Mucosa of gallbladder (tissue), 1 donor: ENCODE data around the gene NPFFR1. TPM values are rescaled to one million over a fixed set of nuclear protein-coding genes. Genes with fewer than 3 reads are reported as not detected.

ENCODE experiments used
- DNase-seq: peaks from one replicate; pipeline ENCODE4 v3.0.0-alpha.2; 2020; ENCODE audit warnings: low spot score
- total RNA-seq: library from RNA; stranded (reverse); gene quantifications from one replicate; pipeline ENCODE4 v1.2.1, GENCODE V29; 2021
- donor health status: DM: no; HTN: no; CAD: no.

The NPFFR1 gene, protein sequence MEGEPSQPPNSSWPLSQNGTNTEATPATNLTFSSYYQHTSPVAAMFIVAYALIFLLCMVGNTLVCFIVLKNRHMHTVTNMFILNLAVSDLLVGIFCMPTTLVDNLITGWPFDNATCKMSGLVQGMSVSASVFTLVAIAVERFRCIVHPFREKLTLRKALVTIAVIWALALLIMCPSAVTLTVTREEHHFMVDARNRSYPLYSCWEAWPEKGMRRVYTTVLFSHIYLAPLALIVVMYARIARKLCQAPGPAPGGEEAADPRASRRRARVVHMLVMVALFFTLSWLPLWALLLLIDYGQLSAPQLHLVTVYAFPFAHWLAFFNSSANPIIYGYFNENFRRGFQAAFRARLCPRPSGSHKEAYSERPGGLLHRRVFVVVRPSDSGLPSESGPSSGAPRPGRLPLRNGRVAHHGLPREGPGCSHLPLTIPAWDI
- 0.03 TPM for total RNA-seq

DNA sequence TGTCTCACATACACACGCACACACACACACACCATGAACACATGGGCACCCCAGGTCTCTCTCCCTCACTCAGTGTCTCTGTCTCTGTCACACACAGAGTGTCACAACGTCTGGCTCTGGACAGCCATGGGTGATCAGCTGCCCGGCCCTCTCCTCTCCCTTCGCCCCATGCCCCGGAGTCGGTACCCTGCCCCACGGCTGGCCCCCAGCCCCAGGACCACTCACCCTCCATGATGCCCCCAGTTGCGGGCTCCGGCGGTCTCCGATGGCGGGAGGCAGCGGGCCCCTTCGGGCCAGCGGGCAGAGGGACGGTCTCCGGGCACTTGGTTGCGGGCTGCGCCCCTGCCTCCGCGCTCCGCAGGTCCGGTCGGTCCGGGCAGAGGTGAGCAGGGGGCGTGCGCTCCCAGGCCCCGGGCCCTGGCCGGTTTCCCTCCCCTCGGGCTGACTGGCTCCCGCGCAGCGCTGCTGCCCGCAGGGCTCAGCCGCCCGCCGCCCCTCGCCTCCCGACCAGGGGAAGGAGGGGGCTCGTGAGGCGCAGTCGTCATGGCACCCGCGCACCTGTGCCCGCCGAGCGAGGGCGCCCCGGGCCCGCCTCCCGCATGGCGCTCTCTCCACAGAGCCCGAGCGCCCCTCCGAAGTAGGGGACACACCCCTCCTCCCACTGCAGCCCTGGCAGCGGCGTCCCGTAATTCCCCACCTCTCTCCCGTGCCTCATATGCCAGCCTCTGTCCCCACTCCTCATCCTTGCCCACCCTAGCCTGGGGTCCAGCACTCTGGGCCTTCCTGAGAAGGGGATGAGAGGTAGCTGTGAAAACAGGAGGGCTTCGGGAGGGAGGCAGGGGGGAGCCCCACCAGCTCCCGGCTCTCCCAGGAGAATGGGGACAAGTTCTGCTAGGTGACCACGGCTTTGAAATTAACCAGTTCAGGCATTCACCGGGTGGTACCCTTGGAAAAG is at the start of gene NPFFR1:
TSS of gene NPFFR1 (minus strand) at position 560 of the 955 bp plus-strand sequence. CDS start at position 232, 328 bp downstream.
- DNase-seq = no peak

DNA sequence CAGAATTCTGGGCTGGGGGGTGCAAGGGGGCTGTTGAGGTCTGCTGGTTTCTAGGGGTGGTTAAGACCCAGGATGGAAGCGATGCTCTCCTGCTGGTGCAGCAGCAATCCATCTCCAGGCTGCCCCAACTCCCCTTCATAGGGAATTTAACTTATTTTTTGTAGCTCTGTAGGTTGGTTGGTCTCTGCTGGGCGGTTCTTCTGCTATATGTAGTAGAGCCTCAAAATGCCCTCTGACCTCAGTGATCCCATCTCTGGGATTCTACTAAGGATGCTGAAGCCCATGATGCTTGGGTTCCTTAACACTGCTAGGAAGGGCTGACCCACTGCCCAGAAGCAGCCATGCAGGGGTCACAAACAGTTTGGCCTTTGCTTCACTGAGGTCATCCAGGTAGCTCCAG is 49.5 kb upstream of the NPFFR1 start:
- DNase-seq = no peak

DNA sequence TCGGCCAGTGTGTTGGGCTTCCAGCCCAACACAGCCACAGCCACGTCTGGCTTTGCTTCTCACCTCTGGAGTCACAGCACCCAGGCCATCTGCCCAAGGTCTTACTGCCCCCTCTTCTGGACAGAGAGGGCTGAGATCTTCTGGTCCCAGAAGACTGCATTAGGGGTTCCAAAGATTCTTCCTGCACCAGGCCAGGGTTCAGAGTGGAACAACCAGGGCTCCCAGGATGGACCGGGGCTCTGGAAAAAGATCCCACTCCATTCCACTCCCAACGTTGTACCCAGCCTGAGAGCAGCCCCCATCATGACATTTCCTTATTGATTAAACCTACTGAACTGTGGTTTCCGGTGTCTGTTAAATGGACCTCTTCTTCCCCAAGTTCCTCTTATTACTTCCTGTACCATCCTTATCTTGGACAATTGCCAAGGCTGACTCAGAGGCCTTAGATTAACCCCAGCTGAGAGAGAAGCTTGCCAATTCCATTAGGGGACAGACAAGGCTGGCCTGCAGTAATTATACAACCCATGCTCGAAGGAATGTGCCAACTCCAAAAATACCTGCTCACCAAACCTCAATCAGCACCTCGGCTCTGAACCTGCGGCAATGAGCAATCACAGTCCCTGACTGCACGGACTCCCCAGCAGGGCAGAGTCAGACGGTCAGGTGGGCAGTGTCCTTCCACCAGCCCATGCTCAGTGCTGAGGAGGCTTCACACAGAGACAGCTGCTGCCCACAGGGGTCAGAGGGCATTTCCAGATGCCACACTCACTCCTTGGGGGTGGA is 47.9 kb upstream of the NPFFR1 start:
- DNase-seq = peak; percentile 81

DNA sequence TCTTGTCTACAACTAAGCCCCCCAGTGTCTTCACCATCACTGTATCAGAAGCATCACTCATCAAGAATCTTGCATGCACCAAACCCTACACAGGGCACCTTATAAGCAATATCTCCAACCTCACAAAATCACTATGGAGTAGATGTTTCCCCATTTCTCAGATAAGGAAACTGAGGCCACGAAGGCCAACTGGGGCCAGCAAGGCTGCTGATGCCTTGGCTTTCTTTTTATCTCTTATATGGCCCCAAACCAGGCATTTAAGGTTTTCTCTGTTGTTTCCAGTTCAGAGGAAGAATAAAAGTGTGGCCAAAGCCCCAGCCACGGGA is 47.3 kb upstream of the NPFFR1 start:
- no peak for DNase-seq

DNA sequence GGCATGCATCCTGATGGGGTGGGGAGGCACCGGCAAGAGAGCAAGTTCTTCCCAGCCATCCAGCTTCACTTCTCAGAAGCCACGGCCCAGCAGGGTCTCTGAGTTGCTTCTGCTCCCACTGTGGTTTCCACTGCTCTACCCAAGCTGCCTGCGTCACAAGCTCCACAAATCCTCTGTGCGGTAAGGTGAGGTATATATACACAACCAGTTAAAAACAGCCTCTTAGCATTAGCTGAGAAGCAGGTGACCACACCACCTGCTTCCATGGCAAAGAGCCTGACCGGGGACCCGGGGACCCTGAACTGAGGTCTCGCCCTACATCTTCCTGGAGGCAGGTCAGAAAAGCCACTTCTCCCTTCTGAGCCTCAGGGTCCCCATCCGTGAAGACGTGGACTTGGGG is 46.9 kb upstream of the NPFFR1 start:
- DNase-seq = no peak

DNA sequence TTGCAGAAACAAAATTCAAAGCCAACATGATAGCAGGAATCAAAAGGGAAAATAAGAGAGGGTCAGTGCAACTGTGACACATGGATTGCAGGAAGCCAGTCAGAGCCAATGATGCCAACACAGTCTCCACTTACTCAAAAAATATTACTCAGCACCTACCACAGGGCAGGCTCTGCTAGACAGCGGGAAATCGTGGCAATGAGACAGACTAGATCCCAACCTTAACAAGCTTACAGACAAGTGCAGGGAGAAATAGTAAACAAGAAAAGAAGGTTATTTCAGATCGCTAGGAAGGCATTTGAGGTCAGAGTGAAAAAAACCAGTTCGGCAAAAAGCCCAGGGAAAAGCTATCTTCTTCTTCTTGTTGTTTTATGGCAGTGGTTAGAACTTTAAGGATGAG is 45.2 kb upstream of the NPFFR1 start:
- no peak for DNase-seq

DNA sequence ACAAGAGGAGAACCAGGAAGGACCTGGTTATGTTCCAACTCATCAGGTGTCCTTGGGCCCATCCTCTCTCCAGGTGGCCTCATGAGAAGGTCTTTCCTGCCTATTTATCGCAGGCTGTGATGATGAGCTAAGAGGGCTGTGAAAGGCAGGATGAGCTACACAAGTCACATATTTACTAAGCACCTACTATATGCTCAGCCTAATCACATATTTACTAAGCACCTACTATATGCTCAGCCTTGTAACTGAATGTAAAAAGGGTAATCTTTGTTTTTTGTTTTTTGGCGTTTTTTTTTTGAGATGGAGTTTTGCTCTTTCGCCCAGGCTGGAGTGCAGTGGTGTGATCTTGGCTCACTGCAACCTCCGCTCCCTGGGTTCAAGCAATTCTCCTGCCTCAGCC is 44.2 kb upstream of the NPFFR1 start:
- no peak for DNase-seq

DNA sequence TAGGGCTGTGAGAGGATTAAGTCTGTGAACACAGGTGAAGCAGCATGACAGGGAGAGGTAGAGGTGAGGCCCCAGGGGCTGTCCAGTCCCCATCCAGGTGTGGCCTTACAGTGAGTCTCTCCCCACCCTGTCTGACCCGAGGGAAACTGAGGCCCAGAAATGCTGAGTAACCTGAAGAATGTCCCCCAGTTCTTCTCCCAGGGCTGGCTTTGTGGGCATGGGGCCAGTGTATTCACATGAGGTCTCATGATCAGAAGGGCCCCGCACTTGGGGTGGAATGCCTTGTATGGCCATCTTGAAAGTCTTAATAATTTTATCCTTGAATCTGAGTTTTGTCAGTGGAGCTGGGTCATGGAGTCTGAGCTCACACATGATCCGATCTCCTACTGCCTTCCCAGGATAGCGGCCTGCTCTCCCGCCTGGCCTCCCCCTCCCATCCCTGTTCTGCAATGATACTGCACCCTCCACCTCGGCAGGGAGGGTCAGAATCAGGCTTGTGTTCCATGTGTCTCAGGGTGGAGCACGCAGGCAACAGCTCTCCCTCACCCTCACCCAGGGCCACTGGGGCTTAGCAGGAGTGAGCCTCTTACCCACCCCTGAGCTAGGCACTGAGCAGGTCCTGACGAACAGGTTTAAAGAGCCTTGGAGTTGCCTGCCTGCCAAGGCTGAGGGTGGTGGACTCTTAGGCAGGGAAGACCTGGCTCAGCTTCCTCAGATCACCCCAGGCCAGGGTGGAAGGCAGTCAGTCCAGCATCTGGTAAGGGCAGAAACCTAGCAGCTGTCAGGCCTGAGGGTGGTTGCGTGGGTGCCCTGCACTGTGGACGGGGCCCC is 41.4 kb upstream of the NPFFR1 start:
- DNase-seq = no peak

DNA sequence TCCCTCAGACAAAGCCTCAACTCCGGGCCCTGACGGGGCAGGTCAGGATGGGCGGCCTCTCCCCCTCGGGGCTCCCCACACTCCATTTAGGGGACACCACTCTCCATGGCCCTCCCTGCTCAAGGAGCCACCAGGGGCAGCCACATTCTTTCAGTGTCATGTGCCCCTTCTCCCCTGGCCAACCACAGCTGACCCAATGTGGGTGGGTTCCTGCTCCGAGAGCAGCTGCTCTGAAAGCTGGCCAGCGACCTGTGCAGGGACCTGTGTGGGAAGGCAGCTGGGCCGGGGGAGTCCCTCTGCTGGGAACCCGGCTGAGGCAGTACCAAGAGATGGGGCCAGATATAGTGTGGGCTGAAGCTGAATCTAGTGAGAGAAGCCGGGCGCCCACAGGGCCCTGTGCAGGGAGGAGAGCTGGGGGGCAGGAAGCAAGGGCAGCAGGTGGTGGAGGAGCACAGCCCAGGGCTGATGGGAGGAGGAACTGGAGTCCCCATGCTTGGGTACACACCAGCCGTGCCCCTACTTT is 40.6 kb upstream of the NPFFR1 start:
- no peak for DNase-seq

DNA sequence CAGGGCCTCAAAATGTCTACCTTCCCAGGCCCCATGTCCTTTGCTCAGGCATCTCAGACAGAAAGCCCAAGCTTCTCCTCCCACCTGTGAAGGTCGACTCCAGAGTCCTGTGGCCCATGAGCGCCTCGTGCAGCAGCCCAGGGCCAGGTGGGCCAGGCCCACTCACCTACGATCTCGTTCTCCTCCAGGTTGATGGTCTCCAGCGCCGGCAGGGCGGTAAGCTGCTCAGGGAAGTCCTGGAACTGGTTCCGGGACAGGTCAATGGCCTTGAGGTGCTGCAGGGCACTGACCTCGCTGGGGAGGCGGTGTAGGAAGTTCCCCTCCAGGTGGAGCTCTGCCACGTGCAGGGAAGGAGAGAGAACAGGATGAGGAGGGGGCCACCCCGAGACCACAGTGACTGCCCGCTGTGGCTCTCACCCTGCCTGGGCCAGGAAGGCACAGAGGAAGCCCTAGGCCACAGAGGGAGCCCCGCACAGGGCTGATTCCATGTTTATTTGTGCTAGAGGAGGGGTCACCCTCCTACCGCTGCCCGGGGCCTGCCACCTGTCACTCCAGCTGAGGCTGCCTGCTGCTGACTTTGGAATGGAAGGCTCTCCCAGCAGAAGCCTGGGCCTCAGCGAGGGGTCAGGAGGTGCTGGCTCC is 40.0 kb upstream of the NPFFR1 start:
- no peak for DNase-seq

DNA sequence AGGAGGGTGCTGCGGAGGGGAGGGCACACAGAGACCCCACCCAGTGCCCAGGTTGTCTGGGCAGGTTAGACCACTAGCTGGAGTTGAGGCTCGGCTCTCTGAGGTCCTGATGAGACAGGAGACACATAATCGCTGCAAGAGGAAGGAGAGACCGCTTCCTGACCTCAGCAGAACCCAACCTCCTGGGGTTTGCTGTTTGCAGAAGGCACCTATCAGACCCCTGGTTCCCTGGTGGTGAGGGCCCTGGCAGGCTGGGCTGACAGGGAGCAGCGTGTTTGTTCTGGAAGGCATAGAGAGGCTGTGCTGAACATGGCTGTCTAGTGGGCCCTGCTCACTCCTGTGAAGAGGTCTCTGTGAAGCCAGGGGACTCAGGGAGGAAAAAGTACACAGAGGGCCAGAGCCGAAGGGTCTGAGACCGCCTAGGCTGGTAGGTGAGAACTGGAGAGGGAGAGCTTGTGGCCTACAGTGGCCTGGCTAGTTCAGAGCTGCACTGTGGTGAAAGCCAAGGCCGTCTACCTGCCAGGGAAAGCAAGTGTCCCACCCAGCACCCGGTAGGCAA is 39.4 kb upstream of the NPFFR1 start:
- no peak for DNase-seq

DNA sequence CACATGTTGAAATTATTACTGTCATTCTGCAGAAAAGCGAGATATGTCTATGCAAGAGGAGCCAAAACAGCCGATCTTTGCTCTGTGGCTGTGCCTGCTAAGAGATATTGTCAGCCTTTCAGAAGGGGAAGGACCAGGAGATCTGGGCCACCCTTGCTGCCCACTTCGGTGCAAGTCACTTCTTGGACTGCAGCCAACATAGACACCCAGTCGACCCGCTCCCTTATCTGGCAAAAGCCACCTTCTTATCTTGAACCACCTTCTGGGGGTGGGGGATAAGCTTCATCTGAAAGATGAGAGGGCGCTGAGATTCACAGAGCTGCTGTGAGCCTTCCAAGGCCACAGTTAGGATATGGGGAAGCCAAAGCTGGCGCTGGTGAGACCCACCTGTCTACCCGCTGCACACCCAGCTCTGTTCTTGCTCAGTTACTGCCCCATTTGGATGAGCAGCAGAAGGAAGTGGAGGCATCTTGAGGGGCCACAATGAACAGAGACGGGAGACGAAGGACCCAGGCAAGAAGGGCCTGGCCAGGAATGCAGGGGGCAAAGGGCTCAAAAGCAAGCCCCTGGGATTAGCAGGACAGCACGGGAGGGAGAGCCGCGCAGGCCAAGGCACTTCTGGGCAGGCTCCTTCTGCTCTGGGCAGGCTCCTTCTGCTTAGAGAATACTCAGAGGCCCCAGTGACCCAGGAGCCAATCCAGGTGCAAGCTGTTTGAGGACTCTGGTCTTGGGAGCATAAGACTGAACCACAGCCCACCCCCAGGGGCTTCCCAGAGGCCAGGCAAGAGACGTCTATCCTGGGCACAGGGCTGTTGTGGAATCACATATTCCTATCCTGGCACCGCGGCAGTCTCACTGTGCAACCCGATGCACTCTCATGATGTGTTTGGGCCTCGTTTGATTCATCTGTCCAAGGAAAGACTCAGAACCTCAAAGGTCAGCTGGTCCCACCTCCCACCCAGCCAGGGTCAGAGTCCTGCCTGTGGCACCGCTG is 38.4 kb upstream of the NPFFR1 start:
- no peak for DNase-seq

DNA sequence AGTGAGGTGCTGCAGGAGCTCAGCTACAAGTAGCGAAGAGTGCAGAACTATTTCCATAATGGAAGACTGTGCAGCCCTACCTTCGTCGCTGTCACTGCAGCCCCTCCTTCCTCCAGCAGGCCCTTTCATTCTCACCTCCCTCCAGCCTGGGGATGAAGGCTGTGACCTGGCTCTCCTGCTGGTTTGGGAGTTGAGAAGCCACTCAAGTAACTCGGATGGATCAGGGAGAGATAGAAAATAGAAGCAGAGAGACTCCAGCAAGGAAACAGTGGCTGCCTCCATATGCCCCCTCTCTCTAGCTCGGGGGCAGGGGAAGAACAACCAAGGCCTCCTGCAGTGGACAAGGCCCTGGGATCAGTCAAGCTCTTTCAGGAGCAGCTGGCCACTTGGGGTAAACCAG is 37.4 kb upstream of the NPFFR1 start:
- DNase-seq = no peak

DNA sequence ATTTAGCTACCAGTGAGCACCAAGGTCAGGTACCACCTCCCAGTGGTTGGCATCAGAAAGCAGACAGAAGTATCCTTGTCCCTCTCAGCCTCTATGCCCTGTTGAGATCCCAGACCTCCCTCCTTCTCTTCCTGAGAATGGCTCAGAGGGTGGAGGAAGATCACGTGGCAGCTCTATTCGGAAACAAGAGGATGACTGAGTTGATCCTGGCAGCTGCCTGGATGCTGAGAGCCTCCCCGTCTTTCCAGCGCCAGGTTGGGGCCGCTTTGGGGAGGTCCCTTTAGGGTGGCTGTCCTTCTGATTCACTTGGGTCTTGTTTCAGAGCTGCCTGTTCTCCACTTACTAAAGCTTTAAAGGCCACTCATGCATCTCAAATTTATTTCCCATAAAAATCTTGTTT is 36.9 kb upstream of the NPFFR1 start:
- DNase-seq = no peak

DNA sequence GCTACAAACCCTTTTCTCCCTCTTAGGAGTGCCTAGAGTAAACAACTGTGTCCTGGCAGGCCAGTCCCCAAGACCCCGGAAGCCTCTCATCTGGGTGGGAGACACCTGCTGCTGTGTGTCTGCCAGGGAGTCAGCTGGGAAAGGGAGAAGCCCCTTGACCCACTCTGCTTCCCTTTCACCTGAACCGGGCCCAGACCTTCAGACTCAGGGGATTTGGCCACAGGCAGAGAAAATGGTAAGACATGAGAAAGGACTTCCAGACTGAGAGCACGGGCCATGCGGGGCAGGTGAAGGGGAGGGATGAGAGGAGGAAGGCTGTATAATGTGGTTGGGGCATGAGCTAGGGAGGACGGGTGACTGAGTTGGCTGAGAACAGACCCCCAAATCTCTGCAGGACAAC is 36.0 kb upstream of the NPFFR1 start:
- DNase-seq = no peak

DNA sequence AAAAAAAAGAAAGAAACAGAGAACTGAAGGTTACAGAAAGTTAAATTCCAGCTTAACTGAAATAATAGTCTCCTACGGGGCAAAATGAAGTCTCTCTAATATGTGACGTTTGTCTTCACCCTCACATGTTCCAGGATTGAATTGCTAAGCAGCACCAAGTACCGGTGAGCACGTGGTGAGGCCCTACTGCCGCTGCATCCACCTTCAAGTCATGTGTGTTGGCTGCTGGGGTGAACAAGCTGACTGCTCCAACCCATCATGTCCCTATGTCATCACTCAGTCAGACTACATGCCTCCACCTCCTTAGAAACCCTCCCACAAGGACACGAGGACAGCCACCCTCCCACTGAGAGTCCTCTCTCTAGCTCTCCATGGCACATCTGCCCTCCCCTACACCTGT is 35.4 kb upstream of the NPFFR1 start:
- no peak for DNase-seq

DNA sequence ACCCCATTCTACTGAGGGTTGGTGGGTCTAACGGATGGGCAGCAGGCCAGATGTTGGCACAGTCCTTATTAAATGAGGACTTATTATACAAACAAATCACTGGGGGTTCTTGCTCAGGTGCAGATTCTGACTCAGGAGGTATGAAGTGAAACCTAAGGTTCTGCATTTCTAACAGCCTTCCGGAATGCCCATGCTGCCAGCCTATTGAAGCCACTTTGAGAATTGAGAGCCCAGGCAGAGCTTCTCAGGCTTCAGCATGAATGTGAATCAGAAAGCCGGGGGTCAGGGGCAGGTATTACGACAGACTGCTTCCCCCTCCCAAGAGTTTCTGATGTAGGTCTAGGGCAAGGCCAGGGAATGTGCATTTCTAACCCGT is 34.1 kb upstream of the NPFFR1 start:
- no peak for DNase-seq

DNA sequence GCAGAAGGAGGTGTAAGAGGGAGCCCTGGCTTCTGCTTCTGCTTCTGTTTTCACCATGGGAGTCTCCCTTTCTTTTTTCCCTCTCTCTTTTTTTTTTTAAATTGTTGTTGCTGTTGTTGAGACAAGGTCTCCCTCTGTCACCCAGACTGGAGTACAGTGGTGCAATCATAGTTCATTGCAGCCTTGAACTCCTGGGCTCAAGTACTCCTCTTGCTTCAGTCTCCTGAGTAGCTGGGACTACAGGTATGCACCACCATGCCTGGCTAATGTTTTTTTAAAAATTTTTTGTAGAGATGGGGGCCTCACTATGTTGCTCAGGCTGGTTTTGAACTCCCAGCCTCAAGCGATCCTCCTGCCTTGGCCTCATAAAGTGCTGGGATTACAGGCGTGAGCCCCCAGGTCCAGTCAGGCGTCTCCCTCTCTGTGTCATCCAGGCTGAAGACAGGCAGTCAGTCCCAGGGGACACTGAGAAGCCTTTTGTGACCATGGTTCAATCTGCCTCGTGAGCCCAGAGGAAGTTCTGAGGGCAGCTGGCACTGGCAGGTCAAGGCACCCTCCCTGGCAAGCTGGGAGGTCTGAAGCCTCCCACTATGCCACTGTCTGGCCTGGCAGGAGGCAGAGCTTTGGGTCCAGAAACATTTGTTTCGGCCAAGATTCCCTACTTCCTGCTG is 33.6 kb upstream of the NPFFR1 start:
- DNase-seq = no peak
